Activated T-helper 1 cell treated with anti-CD3 and anti-CD28 coated beads, Interleukin-2, amount 50 U/mL, for 16 hours (primary cell): ENCODE data around the gene SLC35A2.

Experiments used
- DNase-seq, 2 donors: peaks; one replicate each; pipeline ENCODE4 v3.0.0-alpha.2; 2020; ENCODE audit warnings: low read depth in 1 of 2, low spot score in 1 of 2

The SLC35A2 gene

DNA sequence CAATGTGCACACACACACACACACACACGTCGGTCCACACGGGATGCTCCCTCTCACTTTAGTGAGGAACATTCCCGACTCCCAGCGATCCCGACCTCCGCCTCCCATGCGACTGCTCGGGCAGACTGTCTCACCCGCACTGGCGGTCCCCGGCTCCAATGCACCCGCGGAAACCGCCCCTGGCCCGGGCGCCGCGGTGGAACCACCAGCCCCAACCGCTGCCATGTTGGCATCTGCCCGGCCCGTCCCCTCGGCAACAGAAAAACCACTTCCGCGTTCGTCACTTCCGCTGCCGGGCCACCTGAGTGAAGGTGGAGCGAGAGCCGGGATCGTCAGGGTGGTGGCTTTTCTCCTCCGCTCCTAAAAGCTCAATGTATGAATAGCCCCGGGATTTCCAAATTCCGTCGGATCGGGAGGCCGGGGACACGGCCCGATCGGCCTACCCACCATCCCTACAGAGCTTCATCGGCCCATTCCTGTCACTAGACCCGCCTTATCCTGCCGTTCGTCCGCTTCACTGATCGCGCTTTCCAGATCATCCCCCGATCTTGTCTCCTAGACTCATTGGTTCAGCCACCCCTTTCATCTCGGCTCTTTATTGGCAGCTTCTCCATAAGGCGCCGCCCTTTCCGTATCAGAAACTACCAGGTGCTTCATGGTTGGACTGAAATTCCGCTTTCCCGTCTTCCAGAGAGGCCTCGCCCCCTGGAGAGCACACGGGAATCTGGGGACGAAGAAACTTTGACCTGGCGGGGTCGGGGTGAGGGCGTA lies at the start of gene SLC35A2:
Gene SLC35A2 (minus strand): TSS at position 235 of the 771 bp plus-strand sequence. CDS start 10 bp downstream, at position 225.
- peak; percentile 74 to 78 for DNase-seq

DNA sequence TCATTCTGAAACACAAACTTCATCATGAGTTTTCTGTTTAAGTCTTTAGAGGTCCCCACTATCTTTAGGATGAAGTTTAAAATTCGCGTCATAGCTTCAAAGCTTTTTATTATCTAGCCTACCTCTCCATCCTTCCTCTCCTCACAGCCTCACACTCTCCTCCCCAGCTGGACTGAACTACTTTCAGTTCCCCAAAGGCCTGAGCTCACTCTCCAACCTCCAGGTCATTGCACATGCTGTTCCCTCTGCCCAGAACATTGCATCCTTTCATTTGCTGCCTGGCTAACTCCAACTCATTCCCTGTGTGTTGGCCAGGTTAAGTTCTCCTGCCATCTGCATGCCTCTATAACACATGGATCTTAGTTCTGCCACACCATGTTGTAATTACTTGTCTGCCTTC lies 48.8 kb upstream of the SLC35A2 start:
- DNase-seq = no peak

DNA sequence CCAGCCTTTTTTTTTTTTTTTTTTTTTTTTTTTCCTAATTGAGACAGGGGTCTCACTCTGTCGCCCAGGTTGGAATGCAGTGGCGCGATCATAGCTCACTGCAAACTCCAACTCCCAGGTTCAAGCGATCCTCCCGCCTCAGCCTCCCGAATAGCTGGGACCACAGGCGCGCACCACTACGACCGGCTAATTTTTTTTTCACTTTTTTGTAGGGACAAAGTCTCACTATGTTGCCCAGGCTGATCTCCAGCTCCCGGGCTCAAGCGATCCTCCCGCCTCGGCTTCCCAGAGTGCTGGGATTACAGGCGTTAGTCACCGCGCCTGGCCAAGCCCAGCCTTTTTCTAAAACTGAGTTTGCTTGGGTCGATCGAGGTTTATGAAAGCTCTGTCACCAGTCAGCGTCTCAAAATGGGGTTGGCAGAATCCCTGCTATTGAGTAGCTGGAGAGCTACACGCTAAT lies 47.2 kb upstream of the SLC35A2 start:
- DNase-seq = no peak

DNA sequence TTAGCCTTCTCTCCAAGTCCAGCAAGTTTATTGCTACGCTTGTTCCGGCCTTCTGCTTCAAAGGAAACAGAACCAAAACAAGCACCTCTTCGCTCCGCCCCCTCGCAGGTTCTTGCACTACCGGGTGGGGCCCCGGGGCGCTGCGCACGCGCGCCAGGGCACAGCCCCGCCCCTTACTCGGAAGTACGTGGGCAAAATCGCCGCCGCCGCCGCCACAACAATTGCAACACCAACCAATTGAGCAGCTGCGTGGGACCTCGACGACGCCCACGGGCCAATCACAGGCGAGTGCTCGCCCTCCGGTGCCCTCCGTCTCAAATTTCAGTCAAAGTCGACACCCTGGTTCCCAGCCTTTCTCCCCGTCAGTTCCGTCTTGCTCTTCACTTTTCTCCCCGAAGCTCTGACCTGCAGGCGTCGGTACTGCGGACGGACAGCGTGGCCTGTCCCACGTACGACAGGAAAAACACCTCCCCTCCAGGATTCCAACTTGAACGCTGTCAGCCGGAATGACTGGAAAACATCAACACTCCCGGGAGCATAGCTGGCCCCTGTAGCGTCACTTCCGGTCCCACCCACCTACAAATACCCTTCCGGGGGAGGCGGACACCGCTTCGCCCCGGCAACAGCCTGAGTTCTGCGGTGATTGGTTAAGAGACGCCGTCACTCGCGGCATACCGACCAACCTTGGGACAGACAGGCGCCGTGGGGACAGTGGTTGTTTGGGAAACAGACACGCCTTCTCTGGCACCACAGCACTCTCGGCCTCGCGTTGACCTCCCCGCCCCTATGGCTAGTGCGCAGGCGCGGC lies 46.6 kb upstream of the SLC35A2 start:
- DNase-seq = peak; percentile 80 to 86

DNA sequence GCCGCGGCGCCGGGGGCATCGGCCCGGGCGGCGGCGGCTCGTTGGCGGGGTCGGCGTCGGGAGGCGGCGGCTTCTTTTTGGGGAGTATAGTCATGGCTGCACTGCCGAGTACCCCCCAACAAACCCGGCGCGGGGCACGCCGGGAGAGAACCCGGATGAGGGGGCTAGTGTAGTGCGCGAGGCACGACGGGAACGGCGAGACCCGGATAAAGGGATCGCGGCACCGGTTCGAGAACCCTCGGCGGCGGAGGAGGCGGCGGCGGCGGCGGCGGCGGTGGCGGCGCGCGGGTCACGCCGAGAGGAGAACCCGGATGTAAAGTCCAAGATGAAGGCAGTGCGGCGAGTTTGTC lies 46.0 kb upstream of the SLC35A2 start, which contains the start of gene OTUD5:
Gene OTUD5 (minus strand): TSS at position 131 of the 350 bp plus-strand sequence. CDS start 37 bp downstream, at position 94.
- peak; percentile 34 to 63 for DNase-seq

DNA sequence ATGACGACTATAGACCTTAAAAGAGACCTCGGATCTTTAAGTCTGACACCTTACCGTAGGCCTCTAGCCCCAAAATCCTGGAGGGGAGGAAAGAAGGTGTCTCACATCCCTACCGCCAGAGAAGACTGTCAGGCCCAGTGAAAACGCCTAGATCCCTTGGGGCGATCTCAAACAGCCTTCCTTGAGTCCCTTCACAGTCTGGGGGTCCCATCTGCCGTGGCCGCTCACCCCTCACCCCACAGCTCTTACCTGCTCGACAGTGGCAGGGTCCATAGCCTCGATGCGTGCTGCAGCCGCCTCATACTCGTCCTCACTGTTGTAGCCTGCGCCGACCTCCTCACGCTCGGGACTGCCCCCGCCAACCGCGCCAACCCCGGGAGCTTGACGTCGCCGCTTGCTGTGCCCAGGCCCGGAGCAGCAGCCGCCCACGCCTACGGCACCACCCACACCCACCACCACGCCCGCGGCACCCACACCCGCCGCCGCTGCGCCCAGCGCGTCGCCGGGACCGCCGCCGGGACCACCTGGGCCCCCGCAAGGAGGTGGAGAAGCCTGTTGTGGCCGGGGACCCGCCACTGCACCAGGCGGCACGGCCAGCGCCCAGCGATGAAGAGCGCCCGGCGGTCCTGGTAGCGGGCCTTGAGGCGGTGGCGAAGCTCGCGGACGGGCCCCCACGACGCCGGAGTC lies 45.4 kb upstream of the SLC35A2 start:
- DNase-seq = peak in 1 of 2 donors; percentile 46

DNA sequence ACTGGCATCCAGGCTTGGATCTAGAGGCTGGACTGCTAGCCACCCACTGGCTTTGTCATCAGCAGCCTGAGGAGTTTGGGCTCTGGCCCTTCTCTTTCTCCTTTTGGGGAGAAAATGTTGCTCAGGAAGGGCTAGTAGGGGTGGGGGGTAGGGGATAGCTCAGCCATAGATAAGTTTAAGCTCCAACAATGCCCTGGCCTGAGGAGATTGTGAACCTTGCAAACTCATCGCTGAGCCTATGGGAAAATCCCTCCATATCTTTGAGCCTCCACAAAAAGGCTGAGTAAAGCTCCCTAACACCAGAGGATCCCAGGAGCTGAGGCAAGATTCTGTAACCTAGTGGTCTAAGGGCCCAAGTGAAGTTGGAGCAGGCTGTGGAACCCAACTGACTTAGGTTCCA lies 37.1 kb upstream of the SLC35A2 start:
- no peak for DNase-seq

DNA sequence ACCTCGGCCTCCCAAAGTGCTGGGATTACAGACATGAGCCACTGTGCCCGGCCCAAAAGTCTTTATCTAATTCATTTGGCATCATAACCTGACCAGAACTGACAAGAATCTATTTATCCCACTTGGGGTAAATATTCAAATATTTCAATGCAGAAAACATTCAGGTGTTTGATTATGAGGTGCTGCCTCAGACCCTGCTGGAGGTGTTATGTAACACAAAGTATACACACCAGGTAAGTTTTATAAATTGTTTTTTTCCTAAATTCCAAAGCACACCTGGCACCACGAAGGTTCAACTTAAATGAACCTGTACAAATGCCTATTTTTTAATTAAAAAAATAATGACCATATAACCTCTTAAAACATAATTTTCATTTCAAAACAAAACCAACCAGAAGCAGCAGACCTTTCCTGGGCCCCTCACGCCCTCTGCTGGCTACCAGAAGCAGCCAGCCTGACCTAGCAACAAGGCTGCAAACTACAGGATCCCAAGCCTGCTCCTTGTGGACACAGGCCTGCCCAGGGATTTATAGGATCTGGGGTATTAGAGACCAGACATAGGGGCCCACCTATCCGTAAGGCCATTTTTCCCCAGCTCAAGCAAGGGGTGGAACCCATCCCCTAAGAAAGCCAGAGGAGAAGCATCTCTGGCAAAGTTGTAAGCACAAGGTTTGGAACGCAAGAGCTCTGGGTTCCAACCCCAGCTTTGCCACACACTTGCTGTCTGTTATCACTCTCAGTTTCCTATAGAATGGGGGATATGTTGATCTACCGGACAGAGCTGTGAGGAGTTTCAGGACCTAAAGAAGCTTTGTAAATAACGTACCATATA lies 34.3 kb upstream of the SLC35A2 start:
- DNase-seq = peak in 1 of 2 donors; percentile 9

DNA sequence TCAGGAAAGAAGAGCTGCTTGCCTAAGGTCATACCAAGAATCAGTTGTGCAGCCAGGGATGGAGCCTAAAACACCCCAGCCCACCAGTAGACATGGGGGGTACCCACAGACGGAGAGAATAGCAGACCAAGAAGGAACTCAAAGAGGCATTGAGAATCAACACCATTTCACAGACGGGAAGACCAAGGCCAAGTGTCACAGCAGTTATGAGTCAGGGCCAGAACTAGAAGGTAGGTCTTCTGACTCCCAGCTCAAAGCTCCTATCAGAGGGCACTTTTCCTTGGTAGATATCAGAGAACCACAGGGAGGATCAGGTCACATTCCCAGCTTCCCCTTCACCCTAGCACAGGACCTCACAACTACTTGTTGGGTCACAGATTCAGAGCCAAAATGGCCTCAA lies 31.4 kb upstream of the SLC35A2 start:
- DNase-seq = no peak

DNA sequence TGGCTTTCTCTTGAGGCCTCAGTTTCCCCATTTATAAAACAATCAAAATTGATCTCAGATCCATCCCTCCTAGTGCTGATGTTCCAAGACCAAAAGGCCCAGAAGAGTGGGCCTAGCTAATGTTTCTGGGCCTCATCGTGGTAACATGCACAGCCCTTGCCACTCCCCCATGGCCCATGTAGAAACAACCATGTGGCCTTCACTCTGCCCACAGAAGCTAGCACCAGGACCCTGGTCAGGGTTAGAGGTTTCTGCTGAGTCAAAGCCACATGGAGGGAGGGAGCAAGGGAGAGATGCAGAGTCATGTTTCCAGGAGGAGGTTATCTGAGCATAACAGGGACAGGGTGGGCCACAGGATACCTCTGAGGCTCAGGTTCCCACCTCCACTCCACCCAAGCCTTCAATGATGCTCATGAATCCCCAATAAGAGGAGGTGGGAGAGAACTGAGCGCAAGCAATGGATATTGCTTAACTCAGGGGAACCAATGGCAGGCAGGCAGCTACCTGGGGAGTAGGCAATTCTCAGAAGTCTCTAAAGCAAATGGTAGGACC lies 29.0 kb upstream of the SLC35A2 start:
- no peak for DNase-seq

DNA sequence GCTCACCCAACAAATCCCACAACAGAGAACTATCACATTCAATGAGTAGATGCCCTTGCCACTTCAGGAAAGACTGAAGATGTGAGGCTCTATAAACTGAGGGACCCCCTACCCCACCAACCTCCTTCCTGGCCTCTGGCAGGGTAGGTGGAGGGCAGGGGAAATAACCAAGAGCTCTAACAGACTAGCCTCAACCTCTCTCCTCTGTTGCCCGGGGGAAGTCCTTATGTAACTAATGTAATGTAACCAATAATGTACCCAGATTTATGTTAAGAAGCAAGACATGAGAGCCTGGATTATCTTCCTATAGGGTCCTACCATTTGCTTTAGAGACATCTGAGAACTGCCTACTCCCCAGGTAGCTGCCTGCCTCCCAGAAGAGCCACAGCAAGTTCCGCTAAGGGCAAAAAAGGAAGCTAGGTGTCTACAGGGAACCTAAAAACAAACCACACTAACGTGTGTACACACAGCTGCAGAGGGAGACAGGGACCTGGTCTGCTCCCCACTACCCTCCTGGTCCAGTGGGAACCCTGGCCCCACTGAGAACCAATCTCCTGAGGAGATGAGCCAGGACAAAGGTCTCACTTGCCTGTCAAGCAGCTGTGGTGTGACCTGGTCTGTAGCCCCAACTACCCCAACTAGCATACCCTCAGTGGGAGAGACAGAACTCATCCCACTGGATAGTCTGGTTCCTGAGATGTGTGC lies 28.2 kb upstream of the SLC35A2 start:
- DNase-seq = no peak

DNA sequence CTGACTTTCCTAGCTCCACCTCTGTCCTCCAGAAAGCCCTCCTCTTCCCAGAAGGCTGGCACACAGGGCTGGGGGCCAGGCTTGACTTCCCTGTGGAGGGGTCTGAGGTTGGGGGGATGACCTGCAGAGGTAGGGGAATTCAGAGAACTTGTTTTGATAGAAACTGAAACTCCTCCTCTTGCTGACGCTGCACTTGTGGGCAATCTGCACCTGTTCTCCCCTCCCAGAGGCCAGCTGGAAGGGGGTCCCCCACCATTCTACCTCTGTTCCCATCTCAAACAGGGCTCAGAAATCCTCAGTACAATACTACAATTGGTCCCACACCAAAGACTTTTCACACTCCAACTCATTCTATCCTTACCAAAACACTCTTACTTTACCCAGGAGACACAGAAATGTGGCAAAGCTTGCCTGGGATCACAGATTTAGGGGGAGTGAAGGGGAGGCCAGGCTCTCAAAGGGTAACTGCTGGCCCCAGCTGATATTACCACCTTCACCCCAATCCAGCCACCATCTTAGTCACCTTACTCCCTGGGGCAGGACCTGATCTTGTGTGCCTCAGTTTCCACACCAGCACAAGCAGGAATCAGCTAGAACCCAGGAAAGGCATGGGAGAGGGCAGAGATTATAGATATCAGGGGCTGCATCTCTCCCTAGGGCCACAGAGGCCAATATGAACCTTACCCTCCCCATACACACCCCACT lies 27.4 kb upstream of the SLC35A2 start:
- peak in 1 of 2 donors; percentile 70 for DNase-seq

DNA sequence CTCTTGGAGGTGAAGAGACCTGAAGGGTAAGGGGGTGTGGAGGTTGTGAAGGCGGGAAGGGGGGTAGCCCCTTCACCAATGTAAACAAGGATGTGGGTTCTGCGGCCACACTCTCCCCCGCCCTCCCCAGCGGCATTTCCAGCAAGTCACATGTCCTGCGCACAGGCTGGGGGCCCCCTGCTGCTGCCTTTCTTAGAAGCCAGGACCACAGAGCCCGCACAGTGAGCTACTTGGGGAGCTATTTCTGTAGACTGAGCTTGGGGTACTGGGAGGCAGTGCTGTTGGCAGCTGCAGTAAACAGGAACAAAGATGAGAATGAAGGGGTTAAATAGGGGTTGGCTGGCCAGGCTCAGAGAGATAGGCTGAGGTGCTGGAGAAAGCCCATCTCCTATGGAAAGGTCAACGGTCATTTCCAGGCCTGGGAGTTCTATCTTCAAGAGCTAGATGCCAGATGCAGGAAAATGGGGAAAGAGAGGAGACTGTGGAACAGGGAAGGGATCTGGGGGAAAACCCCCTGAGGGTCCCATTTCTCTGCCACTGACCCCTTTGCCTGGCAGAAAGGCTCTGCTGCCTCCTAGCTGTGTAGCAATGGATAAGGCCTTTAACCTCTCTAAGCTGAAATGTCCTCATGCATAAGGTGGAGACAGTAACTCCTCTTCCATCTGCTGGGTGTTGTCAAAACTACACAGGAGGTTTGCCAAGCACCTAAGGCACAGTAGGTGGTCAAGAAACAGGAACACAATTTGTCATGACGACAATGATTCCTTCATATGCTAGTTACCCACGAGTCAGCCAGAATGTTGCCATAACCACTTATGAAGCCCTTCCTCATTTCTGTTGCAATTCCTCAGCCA lies 25.8 kb upstream of the SLC35A2 start:
- DNase-seq = peak; percentile 65 to 86

DNA sequence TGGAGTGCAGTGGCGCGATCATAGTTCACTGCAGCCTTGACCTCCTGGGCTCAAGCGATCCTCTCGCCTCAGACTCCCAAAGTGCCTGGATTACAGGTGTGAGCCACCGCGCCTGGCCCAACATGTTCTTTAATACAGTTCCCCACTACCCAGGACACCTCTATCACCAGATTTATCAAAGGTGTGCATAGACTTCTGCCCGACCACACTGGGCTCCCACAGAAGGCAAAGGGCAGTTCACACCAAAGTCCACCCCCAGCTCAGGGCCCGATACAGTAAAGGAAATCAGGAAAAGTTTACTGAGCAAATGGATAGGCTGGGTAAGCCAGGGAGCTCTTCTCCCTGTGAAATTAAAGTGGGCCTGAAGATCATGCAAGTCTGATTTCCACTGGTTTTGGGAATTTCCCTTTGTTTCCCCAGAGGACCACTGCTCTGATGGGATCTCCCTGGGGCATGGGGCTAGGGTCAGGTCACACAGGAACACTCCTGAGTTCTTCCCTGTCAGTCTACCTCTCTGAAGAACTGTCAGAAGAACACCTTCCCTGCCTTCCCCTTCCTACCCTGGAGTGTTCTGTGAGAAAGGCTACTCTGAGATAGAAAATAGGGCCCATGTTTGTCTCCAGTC lies 25.1 kb upstream of the SLC35A2 start:
- DNase-seq = no peak

DNA sequence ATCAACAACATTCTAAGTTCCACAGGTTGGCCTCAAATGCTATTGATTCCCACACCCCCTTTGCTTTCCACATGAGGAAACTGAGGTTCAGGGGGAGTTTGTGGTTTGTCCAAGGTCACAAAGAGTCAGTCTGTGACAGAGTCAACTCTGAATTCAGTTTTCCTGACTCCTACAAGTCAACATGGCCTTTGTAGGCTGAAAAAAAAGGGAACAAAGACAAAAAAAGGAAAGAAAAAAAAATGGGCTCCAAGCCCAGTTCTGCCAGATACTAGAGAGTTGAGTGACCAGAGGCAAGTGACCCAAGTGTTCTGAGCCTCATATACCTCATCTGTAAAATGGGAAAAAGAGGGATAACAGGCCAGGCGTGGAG lies 23.8 kb upstream of the SLC35A2 start:
- no peak for DNase-seq

DNA sequence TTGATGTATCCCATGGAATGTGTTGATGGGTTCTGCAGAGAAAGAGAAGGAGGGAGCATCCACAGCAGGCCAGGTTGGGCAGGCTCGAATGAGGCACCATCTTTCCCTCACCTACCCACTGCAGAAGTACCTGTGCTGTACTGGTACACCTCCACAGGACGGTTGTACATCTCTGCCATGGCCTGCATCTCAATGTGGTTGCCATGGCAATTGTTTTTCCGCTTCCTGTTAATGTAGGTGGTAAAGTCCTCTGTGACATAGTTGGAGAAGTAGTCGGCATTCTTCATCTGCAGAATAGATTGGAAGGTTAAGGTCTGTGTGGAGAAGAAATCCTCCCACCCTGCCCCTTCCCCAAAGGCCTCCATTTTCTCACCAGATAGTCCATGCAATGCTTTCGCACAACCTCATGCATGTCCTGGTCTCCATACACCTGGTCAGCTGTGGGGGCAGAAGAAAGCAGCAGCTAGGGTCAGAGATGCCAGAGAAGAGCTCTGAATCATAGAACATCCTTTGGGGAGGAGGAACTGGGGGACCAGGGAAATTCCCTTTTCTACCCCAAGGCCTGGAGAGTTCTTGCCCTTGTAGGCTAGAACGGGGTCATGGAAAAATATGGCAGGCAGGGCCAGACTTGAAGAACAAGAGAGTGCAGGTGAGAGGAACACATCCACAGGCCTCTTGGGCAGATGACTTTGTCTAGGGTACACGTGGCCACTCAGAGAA lies 23.3 kb upstream of the SLC35A2 start:
- no peak for DNase-seq

DNA sequence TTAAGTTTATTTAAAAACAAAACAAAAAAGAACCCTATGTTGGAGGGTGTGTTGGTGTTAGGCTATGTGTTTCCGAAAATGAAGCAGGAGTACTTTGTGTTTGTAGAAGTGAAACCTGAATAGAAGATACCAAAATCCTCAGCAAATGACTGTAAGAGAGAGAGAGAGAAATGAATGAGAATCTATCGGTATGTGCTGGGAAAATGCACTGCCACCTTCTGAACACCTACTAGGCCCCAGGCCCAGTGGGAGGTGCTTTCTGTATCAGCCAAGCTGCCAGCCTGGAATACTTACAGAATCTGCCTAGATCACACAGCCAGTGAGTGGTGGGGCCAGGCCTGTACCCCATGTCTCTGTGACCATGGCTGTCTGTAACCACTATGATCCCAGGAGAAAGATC lies 22.3 kb upstream of the SLC35A2 start:
- DNase-seq = no peak
